A549 treated with RU486 at 1 μM for 4 hours (cell line): ENCODE results near the gene UTP14C. TPM values are rescaled to one million over a fixed set of nuclear protein-coding genes. Genes with fewer than 3 reads are reported as not detected.

Source experiments
- total RNA-seq: library from RNA; stranded (reverse); fragments of 200-300 nt; extraction: Qiagen RNA extraction; gene quantifications from 5 replicates; pipeline ENCODE4 v1.2.3, GENCODE V29; 2022; ENCODE audit warnings: low read depth

Gene UTP14C
- total RNA-seq, result 3.6 to 8.5 TPM (median 6.5 TPM) in 5 replicates

GRCh38 chr13:52024481-52024880 is at the start of gene UTP14C:
UTP14C (plus strand) TSS chr13:52024691; CDS start chr13:52028805, 4,114 bp downstream.

GRCh38 chr13:52010890-52011631 is 13.4 kb upstream of the UTP14C start, which contains the start of gene ATP7B:
ATP7B (minus strand) TSS chr13:52011450; CDS start chr13:52011337, 113 bp downstream.

GRCh38 chr13:52011632-52012511 is 12.6 kb upstream of the UTP14C start, which contains the start of gene ALG11:
ALG11 (plus strand) TSS chr13:52012398; CDS start chr13:52012419, 21 bp downstream.

Other genes with a start within 250 kb of the UTP14C start
- gene DHRS12, start 220.5 kb upstream of the UTP14C start, total RNA-seq, result 2.8 to 5.2 TPM (median 4.6 TPM) in 5 replicates
- not detected in 5 replicates for gene TMEM272, start 179.5 kb upstream of the UTP14C start, total RNA-seq
- gene CCDC70, start 162.7 kb upstream of the UTP14C start, total RNA-seq, result 0.14 TPM in 1 of 5 replicates, not detected in the others
- 1.1 to 2.6 TPM (median 2.4 TPM) in 5 replicates for gene ATP7B, start 13.2 kb upstream of the UTP14C start, total RNA-seq
- gene ALG11, start 12.3 kb upstream of the UTP14C start, total RNA-seq, result 4.7 to 9.5 TPM (median 7.9 TPM) in 5 replicates
- gene NEK5, start 104.4 kb downstream of the UTP14C start, total RNA-seq, result 0.03 to 0.11 TPM (median 0.08 TPM) in 4 of 5 replicates, not detected in the other
- gene NEK3, start 134.9 kb downstream of the UTP14C start, total RNA-seq, result 6.4 to 9.6 TPM (median 6.9 TPM) in 5 replicates